B cell (primary cell): ENCODE data around the gene CA11. TPM values are rescaled to one million over a fixed set of nuclear protein-coding genes. Genes with fewer than 3 reads are reported as not detected.

Source experiments
- ATAC-seq: fragments of 200-7000 bp; cut with Tn5 transposase; one replicate; pipeline ENCODE4 v1.10.0; 2021; ENCODE audit warnings: low read depth, mild to moderate bottlenecking, moderate number of reproducible peaks, moderate library complexity
- CTCF ChIA-PET: fragments of 350-600 bp; sonication (Branson Sonifier 250); formaldehyde crosslinking; loops from one replicate; lab custom pipeline; 2021; ENCODE audit warnings: antibody characterized with exemption, inconsistent platforms; lab: Charles Lee
- POLR2A ChIA-PET: fragments of 350-600 bp; sonication (Branson Sonifier 250); formaldehyde crosslinking; loops from one replicate; lab custom pipeline; 2021; ENCODE audit warnings: antibody characterized with exemption; lab: Charles Lee
- DNase-seq: peaks from one replicate; pipeline ENCODE4 v3.0.0; 2013
- H2AFZ ChIP-seq: 2 replicates; pipeline ENCODE4 v1.6.1; 2012; ENCODE audit warnings: mild to moderate bottlenecking, low read depth, low read length; ENCODE audit not compliant: insufficient read depth, poor library complexity, severe bottlenecking
- H3K27ac ChIP-seq, 2 donors: 1 replicate in 1 of 2; 2 replicates in 1 of 2; pipeline ENCODE4 v1.5.1; 2012 to 2013; ENCODE audit warnings: low read length in 2 of 2, mild to moderate bottlenecking in 2 of 2, moderate library complexity in 1 of 2
- H3K27me3 ChIP-seq, 4 experiments: fragments of 200-600 bp in 1 of 4; sonication (generic) in 1 of 4; replicated peaks in 1 of 4; 1 replicate in 2 of 4; 2 replicates in 2 of 4; pipeline versions ENCODE4 v1.6.1 to v1.7.0; 2013 to 2016; ENCODE audit warnings: low read length in 3 of 4, mild to moderate bottlenecking in 2 of 4, mixed read lengths in 1 of 4, moderate library complexity in 1 of 4; ENCODE audit not compliant: insufficient read depth in 4 of 4, control insufficient read depth in 3 of 4; ENCODE audit errors: control extremely low read depth in 1 of 4
- H3K36me3 ChIP-seq, 2 experiments: replicated peaks in 1 of 2; 1 replicate in 1 of 2; 2 replicates in 1 of 2; pipeline versions ENCODE4 v1.6.1 to v1.7.1; 2013; ENCODE audit warnings: low read length in 1 of 2; ENCODE audit not compliant: insufficient read depth in 2 of 2, control insufficient read depth in 1 of 2; ENCODE audit errors: control extremely low read depth in 1 of 2, extremely low read depth in 1 of 2
- H3K4me1 ChIP-seq, 2 donors: fragments of 200-600 bp in 1 of 2; sonication (generic) in 1 of 2; 1 replicate in 1 of 2; 2 replicates in 1 of 2; pipeline versions ENCODE4 v1.5.1 to v1.6.1; 2013 to 2017; ENCODE audit warnings: low read length in 2 of 2; ENCODE audit not compliant: control insufficient read depth in 2 of 2, insufficient read depth in 2 of 2
- H3K4me2 ChIP-seq: replicated peaks from 2 replicates; pipeline ENCODE3; 2012; ENCODE audit warnings: mild to moderate bottlenecking, low read depth, low read length; ENCODE audit not compliant: poor library complexity, severe bottlenecking
- H3K4me3 ChIP-seq, 5 experiments: fragments of 200-600 bp in 1 of 5; sonication (generic) in 1 of 5; 1 replicate in 3 of 5; 2 replicates in 2 of 5; pipeline versions ENCODE4 v1.5.1 to v1.7.0; 2011 to 2016; ENCODE audit warnings: low read length in 4 of 5, mild to moderate bottlenecking in 4 of 5, low read depth in 2 of 5, control low read depth in 1 of 5, moderate library complexity in 1 of 5; ENCODE audit not compliant: insufficient read depth in 1 of 5; ENCODE audit errors: control extremely low read depth in 1 of 5, extremely low read depth in 1 of 5
- H3K79me2 ChIP-seq: fragments of 200-600 bp; sonication (generic); one replicate; pipeline ENCODE4 v1.6.0; 2016; ENCODE audit warnings: low read length; ENCODE audit not compliant: control insufficient read depth, insufficient read depth
- H3K9ac ChIP-seq: fragments of 200-600 bp; sonication (generic); 2 replicates; pipeline ENCODE4 v1.6.1; 2017; ENCODE audit warnings: mild to moderate bottlenecking, low read length, moderate library complexity
- H3K9me3 ChIP-seq, 3 donors: one replicate each; pipeline versions ENCODE4 v1.6.1 to v1.7.1; 2013; ENCODE audit warnings: low read length in 2 of 3; ENCODE audit not compliant: control insufficient read depth in 2 of 3, insufficient read depth in 1 of 3; ENCODE audit errors: control extremely low read depth in 1 of 3
- H4K20me1 ChIP-seq: 2 replicates; pipeline ENCODE4 v1.6.0; 2012; ENCODE audit warnings: mild to moderate bottlenecking, low read length; ENCODE audit not compliant: insufficient read depth, control insufficient read depth, poor library complexity, severe bottlenecking
- H3K27ac Mint-ChIP-seq: one replicate; pipeline ENCODE4 v1.8.0; 2021; ENCODE audit warnings: mixed read lengths
- H3K27me3 Mint-ChIP-seq: one replicate; pipeline ENCODE4 v1.8.0; 2021; ENCODE audit warnings: mixed read lengths
- H3K4me1 Mint-ChIP-seq: one replicate; pipeline ENCODE4 v1.8.0; 2021; ENCODE audit warnings: mixed read lengths
- H3K4me3 Mint-ChIP-seq: one replicate; pipeline ENCODE4 v1.8.0; 2021; ENCODE audit warnings: mixed read lengths
- H3K9me3 Mint-ChIP-seq: one replicate; pipeline ENCODE4 v1.8.0; 2022; ENCODE audit warnings: mixed read lengths; ENCODE audit not compliant: insufficient read depth
- CTCF ChIP-seq: fragments of 200-600 bp; IDR thresholded peaks from one replicate; pipeline ENCODE4 v1.8.0; 2022; ENCODE audit warnings: antibody characterized with exemption, mild to moderate bottlenecking
- EZH2 ChIP-seq: IDR thresholded peaks from 2 replicates; pipeline ENCODE4 v1.6.1; 2012; ENCODE audit warnings: borderline replicate concordance, low read depth, mild to moderate bottlenecking, moderate library complexity, low read length; ENCODE audit not compliant: insufficient read depth, poor library complexity, severe bottlenecking
- WGBS: methylation state at CpG from one replicate; pipeline ENCODE4 v1.1.5; 2013; ENCODE audit warnings: missing lambda C conversion rate; ENCODE audit not compliant: insufficient coverage; 5-methylcytosine and 5-hydroxymethylcytosine counted together
- intact Hi-C: fragments of 100-400 bp; cut with micrococcal nuclease; formaldehyde crosslinking; loops from one replicate; pipeline ENCODE4 v1.10.0; 2022
- polyA plus RNA-seq: library from polyadenylated mRNA; depleted of rRNA; stranded (reverse); fragments of >200 nt; gene quantifications from 2 replicates; pipeline ENCODE4 v1.2.3, GENCODE V29; 2012
- total RNA-seq, 2 donors: library from RNA; stranded (reverse); fragments of 120-200 nt in 1 of 2; gene quantifications; 1 replicate in 1 of 2; 2 replicates in 1 of 2; pipeline versions ENCODE4 v1.2.3 to v1.2.4, GENCODE V29; 2013 to 2022

The CA11 gene
- total and polyA plus RNA-seq, 2 donors (not counting 1 experiment from before 2014, with no cell fraction given): 6.5 to 27.7 TPM

DNA sequence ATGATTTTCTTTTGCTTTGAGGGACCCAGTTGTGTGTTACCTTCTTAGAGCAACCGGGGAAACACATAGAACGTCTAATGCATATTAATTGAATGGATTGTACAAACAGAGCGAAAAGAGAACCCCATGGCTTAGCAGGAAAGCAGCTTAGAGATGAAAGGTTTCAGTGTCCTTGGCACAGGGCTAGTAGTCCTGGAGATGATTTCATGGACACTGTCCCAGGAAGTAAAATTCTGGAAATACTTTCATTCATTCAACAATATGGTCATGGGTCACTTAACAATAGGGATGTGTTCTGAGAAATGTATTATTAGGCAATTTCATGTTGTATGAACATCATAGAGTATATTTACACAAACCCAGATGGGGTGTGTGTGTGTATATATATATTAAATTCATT is 40.1 kb upstream of the CA11 start:
- Histone ChIP-seq H3K4me2 (no peak overlapping the region), H3K4me3 (no peak overlapping the region), H3K36me3 (no peaks in the 10 kb centered on the region), H3K27ac (no peak overlapping the region), H2AFZ (no peak overlapping the region), H3K79me2 (no peaks in the 10 kb centered on the region), H3K9ac (no peak overlapping the region), H3K9me3 (no peaks in the 10 kb centered on the region), H4K20me1 (no peaks in the 10 kb centered on the region), H3K27me3 (no peaks in the 10 kb centered on the region), H3K4me1 (no peaks in the 10 kb centered on the region)
- Mint-ChIP-seq H3K27ac (no peak overlapping the region), H3K4me3 (no peak overlapping the region), H3K4me1 (peaks cover 2% of the 10 kb centered on the region), H3K9me3 (no peaks in the 10 kb centered on the region), H3K27me3 (no peaks in the 10 kb centered on the region)
- intact Hi-C loops: no loop called here
- WGBS: no CpG with 5 or more reads among the region's 3 CpGs
- ChIA-PET CTCF (interaction anchor here (0.6 to 1.2 kb wide), 2 partner anchors 11 to 155 kb away, joined by 3 read pairs; no protein-coding TSS in a partner anchor), POLR2A (interaction anchor here (0.6 kb wide), 1 partner anchor 40 kb away, joined by 3 read pairs; no protein-coding TSS in a partner anchor)
- ATAC-seq: no peak
- DNase-seq: no peak
- TF ChIP-seq CTCF (no peak), EZH2 (no peak)

GRCh38 chr19:48685583-48685982 is 39.6 kb upstream of the CA11 start:
- H3K27ac ChIP-seq: no peak overlapping the region
- H3K9me3 ChIP-seq: no peaks in the 10 kb centered on the region
- Mint-ChIP-seq H3K4me1 (peaks cover 2% of the 10 kb centered on the region), H3K9me3 (no peaks in the 10 kb centered on the region), H3K4me3 (no peak overlapping the region), H3K27ac (no peak overlapping the region), H3K27me3 (no peaks in the 10 kb centered on the region)
- intact Hi-C loops: no loop called here
- no peaks in the 10 kb centered on the region for H3K27me3 ChIP-seq
- no peak overlapping the region for H3K4me3 ChIP-seq
- TF ChIP-seq EZH2 (no peak), CTCF (no peak)
- H2AFZ ChIP-seq: no peak overlapping the region
- no peaks in the 10 kb centered on the region for H4K20me1 ChIP-seq
- no peaks in the 10 kb centered on the region for H3K4me1 ChIP-seq
- ATAC-seq (no peak), DNase-seq (no peak)
- POLR2A ChIA-PET: no interaction called here
- CTCF ChIA-PET: interaction anchor here (1.2 kb wide), 1 partner anchor 11 kb away, joined by 3 read pairs; no protein-coding TSS in a partner anchor
- H3K79me2 ChIP-seq: no peaks in the 10 kb centered on the region
- no peak overlapping the region for H3K9ac ChIP-seq
- H3K36me3 ChIP-seq: no peaks in the 10 kb centered on the region
- H3K4me2 ChIP-seq: no peak overlapping the region
- WGBS: 100% methylated on average over 5 of the region's 9 CpGs
